ENCODE data around the gene KCNQ1.

The KCNQ1 gene

DNA sequence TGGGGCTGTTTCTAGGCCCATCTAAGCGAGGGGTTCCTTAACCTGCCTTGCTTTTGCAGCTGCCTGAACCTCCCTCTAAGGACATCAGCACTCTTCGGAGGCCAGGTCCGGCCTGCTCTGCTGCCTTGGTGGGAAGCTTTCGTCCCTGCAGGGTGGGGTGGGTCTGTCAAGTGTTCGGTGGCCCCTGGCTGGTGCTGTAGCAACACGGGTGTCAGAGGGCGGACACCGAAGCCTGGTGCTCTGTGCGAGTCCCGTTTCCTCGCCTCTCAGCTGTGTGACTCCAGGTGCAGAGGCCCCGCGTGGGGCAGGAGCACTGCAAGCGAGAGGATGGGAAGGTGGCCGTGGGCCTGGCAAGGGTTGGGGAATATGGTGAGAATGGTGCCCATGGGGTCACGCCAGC lies 376.2 kb downstream of the KCNQ1 start:
- DNase-seq, result no peak

DNA sequence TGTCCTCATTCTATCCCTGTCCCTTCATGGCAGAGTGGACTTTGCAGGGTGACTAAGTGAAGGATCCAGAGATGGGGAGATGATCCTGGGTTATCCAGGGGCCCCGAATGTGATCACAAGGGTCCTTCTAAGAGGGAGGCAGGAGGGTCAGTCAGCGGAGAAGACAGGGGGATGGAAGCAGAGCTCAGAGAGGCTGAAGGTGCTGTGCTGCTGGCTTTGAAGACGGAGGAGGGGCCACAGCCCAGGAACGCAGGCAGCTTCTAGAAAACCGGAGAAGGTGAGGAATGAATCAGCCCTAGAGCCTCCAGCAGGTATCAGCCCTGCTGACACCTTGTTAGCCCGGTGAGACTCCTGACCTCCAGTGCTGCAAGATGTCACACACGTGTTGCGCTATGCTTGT lies 377.1 kb downstream of the KCNQ1 start:
- DNase-seq, result no peak

DNA sequence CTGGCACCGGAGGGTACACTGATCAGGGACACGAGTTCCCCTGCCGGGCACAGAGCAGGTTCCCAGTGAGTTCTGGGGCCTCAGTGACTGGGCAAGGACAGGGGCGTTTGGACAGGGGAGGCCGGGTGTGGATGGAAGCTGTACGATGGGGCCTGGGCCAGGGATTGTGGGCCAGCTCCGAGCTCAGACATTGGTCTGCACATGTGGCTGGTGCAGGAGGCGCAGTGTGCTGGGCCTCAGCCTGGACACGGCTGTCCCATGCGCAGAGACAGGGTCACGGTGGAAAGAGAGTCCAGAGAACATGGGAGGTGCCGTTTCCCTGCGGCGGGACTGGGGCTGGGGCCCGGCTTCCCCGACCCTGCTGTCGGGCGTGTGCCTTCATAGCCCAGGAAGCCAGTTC lies 380.0 kb downstream of the KCNQ1 start:
- no peak for DNase-seq

DNA sequence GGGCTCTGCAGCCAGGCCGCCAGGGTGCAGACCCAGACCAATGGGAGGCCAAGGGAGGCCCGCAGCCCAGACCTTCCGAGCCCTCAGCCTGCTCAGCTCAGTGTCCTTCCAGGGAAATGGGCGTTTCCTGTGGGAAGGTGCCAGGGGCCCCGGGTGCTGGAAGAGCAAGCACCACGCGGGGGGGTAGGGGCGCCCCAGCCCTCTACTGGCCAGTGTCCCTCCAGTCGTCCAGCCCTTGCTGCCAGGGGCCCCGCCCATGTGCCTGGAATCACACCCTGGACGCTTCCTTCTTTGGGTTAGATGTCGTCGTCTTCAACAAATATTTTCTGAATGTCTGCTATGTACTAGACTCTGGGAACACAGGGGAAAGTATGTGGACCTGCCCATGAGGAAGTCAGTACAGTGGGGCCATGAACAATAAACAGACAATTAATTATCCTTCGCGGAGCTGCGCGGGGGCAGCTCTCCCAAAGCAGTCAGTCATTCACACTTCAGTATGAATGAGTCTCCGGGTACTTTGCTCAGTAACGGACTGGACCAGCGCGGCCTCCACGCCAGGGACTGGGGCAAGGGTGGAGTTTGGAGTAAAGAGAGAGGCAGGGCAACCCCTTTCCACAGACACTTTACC lies 380.6 kb downstream of the KCNQ1 start:
- no peak for DNase-seq

DNA sequence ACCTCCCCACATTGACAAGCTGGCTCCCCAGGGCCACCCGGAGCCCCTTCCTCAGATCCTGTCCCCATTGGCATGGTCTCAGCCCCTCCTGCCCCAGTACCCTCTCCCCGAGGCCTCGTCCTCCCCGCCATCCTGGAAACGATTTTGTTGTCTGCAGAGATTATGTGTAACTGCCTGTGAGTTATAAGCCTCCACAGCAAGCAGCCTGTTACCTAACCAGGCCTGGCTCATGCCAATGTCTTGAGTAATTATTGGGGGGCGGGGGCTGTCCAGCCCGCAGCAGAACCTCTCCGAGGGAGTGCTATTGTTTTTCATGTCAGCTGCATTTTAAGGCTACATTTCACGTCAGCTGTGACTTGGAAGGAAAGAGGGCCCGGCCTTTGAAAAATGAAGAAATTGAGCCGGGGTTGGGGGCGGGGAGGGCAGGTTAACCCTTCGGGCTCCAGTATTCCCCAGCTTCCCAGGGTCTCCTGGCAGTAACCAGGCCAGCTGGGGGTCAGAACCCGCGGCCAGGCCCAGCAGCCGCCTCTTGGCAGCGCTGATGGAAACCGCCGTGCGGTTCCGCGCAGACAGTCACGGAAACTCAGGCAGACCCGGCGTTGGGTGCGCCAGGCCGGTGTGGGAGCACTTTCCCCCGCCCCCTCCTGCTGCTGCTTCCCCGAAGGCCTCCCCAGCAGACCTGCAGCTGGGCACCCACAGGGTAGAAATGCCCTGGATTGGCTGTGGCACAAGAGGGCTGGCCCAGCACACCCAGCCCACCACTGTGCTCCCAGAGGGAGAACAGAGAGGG lies 381.3 kb downstream of the KCNQ1 start:
- DNase-seq, result peak; percentile 1

DNA sequence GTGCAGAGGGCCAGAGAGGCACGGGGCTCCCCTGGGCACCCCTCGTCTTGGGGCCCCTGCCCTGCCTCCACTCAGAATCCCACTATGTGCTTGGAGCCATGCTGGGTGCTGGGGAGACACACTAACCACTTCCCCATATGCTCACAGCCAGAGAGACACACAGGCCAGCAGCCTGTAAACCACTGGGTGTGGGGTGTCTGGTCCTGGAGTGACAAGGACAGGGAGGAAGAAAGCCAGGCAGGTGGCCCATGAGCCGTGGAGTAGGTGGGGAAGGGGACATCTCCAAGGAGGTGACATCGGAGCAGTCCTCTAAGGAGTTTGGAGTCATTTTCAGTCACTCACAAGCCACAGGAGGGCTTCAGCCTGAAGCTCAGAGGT lies 381.9 kb downstream of the KCNQ1 start:
- DNase-seq, result no peak

DNA sequence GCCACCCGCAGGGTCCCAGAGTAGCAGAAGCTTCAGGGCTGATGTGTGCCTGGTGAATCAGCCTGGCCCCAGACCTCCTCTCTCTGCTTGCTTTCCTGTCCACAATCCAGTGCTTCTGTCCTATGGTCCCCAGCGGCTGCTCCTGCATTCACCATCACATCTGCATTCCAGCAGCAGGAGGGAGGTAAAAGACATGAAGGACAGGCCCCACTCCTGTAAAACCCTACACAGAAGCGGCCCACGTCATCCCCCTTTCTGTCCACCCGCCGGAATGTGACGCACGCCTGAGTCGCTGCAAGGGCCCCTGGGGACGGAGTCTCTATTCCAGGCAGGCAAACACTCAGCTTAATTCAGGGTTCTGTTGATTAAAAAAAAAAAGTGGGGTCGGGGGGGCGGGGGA lies 382.4 kb downstream of the KCNQ1 start:
- no peak for DNase-seq

DNA sequence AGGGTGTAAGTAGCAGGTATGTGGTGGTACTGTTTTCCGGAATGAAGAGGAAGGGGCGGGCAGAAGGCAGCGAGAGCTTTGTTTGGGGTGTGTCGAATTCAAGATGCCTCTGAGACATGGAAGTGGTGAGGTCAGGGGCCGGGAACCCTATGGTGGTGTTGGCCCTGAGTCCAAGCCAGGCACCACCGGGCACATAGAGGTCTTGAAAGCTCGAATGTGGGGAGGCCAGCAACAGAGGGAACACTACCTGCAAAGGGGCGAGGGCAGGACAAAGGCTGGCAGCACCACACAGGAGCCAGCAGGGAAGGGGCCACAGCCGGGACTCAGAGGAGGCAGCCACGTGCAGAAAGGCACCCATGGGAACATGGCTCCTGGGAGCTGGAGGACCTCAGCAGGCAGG lies 383.0 kb downstream of the KCNQ1 start:
- no peak for DNase-seq

DNA sequence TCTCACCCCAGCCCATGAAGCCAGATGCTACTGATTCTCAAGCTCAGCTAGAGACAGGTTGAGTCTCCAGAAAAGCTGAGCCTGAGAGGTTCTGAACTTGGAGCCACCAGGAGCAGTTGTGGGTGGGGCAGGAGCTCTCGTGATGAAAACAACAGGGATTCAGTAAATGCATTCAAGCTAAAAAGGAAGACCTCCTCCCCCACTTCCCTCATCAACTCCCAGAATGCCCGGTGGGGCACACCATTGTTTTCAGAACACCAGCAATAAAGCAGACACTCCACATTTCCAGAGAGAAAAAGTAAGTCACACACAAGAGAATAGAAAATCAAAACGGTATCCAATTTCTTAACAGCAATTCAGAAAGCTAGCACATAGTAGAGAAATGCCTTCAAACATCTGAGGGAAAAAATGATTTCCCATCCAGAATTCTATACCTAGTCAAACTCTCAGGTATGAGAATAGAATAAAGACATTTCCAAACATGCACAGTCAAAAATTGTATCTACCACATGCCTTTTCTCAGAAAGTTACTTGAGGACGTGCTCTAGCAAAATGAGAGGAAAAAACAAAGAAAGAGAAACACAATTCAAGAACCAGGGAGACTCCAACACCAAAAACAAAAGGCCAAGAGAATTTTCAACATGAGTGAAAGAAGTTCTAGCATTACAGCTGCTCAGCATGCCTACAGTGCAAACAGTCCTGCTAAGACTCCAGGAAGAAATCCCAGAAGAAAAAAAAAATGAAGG lies 383.9 kb downstream of the KCNQ1 start:
- DNase-seq, result no peak

DNA sequence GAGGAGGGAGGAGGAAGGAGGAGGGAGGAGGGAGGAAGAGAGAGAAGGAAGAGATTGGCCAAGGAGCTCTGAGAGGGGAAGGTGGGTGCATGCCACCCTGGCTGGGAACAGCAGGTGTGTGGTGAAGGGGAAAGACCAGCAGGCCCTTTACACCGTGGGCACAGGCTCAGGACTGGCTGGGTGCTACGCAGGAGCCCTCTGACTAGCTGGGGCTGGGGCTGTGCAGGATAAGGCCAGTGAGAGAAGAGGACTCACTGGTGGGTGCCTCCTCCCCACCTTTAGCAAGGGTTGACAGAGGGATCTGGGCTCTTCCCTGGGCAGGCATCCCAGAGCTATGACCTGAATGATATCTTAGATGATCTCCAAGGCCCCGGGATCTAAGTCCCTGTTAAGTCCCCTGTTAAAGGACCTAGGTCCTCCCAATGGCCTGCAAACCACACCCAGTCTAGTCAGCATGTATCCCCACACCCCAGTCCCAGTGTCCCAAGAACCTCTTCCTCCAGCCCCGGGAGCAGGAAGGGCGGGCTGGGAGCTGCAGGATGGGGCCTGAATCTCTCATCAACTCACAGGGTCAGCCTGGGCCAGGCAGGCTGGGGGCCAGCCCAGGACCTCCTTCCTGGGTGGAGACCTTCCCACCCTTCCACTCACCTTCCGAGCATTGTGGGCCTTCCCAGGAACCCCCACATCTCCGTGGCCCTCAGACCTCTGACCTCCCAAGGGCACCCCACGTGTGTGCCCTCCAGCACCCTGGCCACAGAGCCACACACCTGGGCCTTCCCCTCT lies 385.4 kb downstream of the KCNQ1 start:
- no peak for DNase-seq

DNA sequence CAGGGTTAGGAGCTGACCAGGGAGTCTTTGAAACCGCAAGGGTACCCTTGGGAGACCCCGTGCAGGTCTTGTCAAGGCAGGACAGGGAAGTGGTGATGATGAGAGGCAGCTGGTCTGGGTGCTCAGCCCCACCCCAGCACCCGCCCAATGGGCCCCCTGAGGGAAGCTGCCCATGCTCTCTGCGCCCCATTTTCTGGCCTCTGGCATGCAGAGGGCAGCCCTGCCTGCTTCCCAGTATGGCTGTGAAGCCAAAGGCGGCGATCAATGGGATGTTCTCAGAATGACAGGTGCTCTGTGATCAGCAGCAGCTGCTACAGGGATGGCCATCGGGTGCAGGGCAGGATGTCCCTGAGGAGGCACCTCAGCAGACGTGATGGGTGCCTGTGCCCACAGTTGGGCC lies 386.1 kb downstream of the KCNQ1 start:
- DNase-seq, result no peak

DNA sequence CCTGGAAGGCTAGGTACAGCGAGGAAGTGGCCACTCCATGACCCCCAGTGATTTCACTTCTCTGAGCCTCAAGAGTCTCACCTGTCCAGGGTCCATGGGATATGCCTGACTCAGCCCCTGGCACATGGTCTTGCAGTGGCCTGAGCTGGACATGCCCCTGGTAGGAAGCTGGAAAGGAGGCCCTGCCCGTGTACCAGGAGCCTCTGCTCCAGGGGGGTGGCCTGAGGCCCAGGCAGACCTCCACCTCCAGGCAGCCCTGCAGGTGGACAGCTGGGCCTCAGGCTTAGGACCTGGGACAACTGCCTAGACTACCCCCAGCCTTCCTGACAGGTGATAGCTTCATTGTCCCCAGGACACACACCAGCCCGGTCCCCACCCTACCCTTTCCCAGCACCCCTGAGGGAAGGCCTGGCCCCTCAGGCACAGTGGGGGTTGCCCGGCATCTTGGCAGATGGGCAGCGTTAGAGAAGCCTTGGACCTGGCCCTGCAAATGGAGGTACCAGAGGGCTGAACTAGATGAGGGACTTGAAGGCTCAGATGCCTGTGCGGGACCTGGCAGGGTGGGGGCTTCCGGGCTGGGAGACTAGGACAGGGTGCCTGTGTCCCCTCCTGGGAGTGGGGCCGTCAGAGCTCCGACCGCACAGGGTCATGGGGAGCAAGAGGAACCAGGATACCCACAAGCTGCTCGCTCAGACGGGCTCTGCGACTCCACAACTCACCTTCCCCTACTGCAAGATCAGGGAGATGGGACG lies 387.1 kb downstream of the KCNQ1 start:
- no peak for DNase-seq

DNA sequence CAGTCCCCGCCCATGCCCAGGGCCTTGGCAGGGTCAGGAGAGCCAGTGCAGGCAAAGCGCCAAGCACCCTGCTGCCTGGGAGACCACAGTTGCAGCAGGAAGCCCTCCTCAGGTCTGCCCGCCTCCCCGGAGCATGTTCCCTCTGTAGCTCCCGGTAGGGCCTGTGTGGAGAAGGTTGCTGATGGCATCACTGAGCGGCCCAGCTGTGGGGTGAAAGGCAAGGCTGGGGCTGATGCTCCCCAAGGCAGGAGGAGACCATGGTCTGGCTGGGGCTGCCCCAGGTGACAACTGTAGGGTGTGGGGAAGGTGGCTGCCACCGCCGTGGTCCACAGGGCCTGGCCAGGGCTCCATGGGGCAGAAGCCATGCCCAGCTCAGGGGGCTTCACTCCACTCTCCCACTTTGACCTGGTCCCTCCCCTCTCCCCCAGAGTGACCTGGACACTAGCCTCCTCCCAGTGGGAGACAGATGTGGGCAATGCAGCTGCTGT lies 387.8 kb downstream of the KCNQ1 start:
- no peak for DNase-seq

DNA sequence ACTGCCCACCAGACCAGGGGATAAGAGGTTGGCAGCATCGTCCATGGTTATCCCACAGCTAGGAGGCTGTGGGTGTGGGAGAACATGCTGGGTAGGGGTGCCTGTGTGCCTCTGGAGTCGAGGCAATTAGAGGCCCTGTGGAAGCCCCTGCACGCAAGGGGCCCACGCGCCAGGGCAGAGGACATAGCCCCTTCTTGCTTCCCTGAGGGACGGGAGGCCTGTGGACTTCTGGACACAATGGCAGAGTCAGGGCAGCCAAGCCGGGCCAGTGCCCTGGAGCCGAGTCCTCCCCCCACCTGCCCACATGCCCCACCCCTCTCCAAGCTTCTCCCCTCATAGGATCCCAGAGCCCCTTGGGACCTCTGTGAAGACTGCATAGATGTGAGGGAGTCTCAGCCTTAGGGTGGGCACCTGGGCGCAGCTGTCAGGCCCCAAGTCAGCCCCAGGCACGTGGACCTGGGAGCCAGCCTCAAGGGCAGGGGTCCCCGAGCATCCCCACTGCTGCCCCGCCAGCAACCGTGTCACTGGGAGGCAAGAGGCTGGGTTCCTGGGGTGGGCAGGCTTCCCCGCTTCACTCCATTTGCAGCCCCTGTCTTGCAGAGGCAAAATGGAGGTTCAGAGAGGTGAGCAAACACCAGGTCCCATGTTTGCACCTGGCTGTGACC lies 388.4 kb downstream of the KCNQ1 start:
- no peak for DNase-seq

DNA sequence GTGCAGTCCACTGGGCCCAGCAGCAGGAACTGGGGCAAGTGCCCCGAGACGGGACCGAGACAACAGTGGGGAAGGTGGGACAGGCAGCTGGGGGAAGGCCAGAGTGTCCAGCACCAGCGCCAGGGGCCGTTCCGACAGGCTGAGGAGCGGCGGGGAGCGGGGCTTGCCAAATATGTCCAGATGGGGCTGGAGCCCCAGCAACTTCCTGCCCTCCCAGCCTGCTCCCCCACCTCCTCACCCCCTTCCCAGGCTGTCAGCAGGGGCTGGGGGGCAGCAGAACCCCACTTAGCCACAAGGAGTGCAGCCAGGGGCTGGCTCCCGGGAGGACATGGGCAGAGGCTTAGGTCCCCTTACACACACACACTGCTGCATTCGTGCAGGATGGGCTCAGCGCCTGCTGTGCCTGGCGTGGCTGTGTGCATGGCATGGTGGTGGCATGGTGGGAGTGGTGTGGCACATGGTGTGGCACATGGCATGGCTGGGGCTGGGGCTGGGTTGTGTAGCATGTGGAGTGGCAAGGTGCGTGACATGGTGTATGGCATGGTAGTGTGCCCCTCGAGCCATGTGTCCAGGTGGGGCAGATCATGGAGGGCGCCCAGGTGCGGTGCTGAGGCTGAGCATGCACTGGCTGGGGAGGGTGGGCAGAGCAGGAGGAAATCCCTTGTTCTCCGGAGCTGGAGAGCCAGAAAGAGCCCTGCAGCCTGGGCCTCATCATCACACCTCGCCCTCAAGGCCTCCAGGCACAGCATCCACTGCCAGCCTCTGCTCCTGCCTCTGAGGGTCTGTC lies 389.1 kb downstream of the KCNQ1 start:
- DNase-seq, result no peak

DNA sequence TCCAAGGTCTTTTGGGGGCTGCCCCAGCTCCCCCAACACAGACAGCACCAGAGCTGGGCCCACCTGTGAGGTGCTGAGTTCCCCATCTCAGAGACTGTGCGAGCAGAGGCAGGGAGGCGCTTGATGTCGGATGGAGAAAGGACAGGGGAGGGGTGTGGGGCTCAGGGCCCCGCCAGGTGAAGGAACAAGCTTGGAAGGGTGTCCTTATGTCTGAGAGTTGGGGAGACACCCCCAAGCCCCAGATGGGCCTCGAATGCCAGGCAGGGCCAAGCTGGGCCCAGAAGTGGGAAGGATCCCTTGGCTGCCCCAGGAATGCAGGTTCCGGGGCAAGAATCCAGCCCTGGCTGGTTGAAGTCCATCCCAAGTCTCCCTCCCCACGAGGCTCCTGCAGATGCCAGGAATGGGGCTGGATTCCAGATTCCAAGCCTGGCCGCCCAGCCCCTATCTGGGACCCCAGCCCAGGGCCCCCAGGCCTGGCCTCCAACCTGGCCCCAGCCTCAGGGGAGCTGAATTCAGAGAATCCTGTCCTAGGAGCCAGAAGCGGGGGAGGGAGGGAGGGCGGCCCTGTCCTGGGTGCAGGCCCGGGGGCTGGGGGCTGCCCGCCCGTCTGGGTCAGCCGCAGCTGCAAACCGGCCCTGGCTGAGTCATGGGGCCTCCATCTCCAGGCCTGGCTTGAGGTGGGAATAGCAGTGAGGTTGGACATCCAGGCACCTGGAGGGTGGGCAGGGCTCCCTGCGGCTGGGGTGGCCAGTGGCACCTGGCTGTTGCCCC lies 389.9 kb downstream of the KCNQ1 start:
- no peak for DNase-seq

DNA sequence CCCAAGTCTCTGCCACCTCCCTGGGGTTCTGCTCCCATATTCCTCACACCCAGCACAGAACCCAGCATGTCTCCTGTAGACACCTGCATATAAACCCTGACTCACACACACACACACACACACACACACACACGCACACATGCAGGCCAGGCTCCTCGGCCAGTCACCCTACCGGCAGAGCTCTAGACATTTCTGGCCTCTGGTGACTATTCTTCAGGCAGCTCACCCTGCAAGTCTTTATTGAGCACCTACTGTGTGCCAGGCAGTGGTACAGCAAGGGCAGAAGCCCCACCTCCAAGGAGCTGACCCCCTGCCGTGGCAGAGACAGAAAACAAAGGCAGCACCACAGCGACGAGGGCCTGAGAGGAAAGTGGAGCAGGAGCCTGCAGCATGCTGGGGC lies 390.5 kb downstream of the KCNQ1 start:
- no peak for DNase-seq

DNA sequence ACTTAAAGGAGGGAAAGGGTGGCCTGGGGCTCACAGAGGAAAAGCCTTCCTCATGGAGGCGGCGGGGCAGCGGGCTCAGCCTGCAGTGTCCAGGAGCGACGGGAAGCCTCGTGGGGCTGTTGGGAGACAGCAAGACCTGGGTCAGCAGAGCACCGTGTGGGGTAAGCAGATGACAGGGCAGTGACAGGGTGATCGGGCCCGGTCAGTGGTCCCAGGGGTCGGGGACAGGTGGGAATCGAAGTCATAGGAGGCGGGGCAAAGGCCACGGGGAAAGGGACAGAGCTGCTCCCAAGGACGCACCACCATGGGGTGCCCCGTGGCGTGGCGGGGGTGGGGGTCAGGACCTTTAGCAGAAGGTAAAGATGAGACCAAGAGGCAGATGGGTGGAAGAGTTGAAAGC lies 390.9 kb downstream of the KCNQ1 start:
- DNase-seq, result no peak

DNA sequence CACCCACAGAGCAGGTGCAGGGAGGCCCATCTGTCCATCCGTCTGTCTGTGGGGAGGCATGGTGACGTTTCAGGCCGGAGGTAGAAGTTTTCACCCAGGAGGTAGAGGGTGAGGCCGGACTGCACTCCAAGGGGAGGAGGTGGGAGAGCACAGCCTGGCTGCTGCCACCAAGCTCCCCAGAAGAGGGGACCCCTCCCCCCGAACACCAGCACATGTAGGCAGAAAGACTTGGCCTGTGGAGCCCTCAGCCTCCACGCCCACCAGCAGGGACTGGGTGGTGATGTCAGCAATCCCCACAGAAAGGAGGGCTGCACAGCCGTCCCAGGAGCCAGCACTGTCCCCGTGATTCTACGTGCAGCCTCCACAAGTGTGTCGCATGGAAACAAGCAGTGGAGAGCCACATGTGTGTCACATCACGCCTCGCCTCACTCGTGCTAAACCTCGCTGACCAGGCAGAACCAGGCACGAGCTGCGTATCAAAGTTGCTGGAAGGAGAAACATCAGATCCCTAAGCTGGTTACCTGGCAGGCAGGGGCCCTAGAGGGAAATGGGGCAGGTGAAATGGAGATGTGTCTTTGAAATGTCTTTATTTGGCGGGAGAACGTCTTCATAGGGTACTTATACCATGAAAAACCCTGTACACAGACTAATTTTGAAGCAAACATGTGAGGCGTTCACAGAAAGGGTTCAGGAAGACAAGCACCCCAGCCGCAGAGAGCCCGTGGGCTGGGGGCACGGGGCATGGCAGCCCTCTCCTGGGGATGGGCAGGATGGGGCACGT lies 391.7 kb downstream of the KCNQ1 start:
- no peak for DNase-seq

All from CD4-positive, alpha-beta T cell treated with Interleukin-17A for 1 hour (primary cell).